Lower leg skin (tissue), 3 donors: ENCODE measurements around the gene MAS1.
"Not testable (repeated sequence)": the region's sequence is repeated elsewhere in the genome, so short reads cannot be mapped to it uniquely, and the experiment has no call there.

Source experiments
- CTCF ChIP-seq, 3 donors: fragments of 450-650 bp; IDR thresholded peaks; one replicate each; pipeline ENCODE4 v1.5.1; 2016; ENCODE audit warnings: antibody characterized with exemption in 3 of 3, mild to moderate bottlenecking in 3 of 3, moderate library complexity in 2 of 3
- POLR2A ChIP-seq, 2 donors: fragments of 450-650 bp; IDR thresholded peaks; one replicate each; pipeline ENCODE4 v1.6.1; 2016 to 2017; ENCODE audit warnings: antibody characterized with exemption in 2 of 2, mild to moderate bottlenecking in 1 of 2, moderate library complexity in 1 of 2

- TF ChIP-seq CTCF, POLR2A (IDR thresholded peaks at IDR 0.05): not testable (repeated sequence)
Observed at GRCh38 chr6:159924150-159924549, 33.4 kb downstream of the MAS1 start.
